ENCODE results near the gene PLIN1.

The PLIN1 gene

DNA sequence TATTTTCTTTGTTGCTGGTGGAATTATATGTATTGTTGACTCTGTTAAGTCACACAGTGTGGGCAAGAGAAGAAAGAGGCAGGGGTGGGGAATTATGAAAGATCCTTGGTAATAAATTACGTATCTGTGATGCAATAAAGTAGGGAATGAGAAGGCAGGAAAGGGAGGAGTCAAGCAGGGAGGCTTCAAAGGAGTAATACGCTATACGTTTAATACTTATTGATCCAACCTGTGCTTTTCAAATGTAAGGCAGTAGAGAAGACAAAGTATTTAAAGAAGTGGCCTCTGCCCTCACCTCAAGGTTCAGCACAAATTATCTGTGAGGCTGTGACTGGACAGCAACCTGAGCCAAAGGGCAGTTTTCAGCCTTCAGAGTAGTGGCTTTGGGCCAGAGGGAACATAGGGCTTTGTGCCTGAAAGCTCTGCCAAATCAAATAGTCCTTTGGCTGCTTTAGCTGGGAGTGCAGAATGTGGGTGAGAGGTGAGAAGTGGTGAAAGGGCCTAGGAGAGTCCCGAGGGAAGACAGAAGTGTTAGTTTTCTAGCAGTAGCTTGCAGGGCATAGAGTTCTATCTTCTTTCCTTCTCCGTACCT lies 1.2 kb upstream of the PLIN1 start:
- H3K27me3 Mint-ChIP-seq, result no peaks in the 10 kb centered on the region
- H3K27ac Mint-ChIP-seq, result no peak overlapping the region
- peaks cover 17% of the 10 kb centered on the region for H3K36me3 Mint-ChIP-seq
- H3K4me1 Mint-ChIP-seq, result no peaks in the 10 kb centered on the region
- no peak overlapping the region for H3K4me3 Mint-ChIP-seq
- ATAC-seq, result no peak
- no peaks in the 10 kb centered on the region for H3K9me3 Mint-ChIP-seq

GRCh38 chr15:89677381-89677780 lies 1.8 kb downstream of the PLIN1 start:
- H3K27me3 Mint-ChIP-seq, result peaks cover 8% of the 10 kb centered on the region
- peaks cover 6% of the 10 kb centered on the region for H3K36me3 Mint-ChIP-seq
- H3K27ac Mint-ChIP-seq, result no peak overlapping the region
- no peak for ATAC-seq
- H3K9me3 Mint-ChIP-seq, result peaks cover 3% of the 10 kb centered on the region
- no peak overlapping the region for H3K4me3 Mint-ChIP-seq
- H3K4me1 Mint-ChIP-seq, result no peaks in the 10 kb centered on the region

GRCh38 chr15:89675606-89676005 lies 3.6 kb downstream of the PLIN1 start:
- no peaks in the 10 kb centered on the region for H3K36me3 Mint-ChIP-seq
- no peak for ATAC-seq
- H3K4me1 Mint-ChIP-seq, result no peaks in the 10 kb centered on the region
- peaks cover 3% of the 10 kb centered on the region for H3K9me3 Mint-ChIP-seq
- H3K27me3 Mint-ChIP-seq, result peaks cover 8% of the 10 kb centered on the region
- no peak overlapping the region for H3K27ac Mint-ChIP-seq
- H3K4me3 Mint-ChIP-seq, result no peak overlapping the region

GRCh38 chr15:89674526-89674925 lies 4.6 kb downstream of the PLIN1 start:
- Mint-ChIP-seq H3K36me3 (no peaks in the 10 kb centered on the region), H3K27ac (no peak overlapping the region), H3K4me1 (no peaks in the 10 kb centered on the region), H3K4me3 (no peak overlapping the region), H3K27me3 (peaks cover 8% of the 10 kb centered on the region), H3K9me3 (peaks cover 3% of the 10 kb centered on the region)
- ATAC-seq, result no peak

GRCh38 chr15:89673165-89673512 lies 6.0 kb downstream of the PLIN1 start:
- Mint-ChIP-seq H3K27me3 (peaks cover 11% of the 10 kb centered on the region), H3K27ac (no peak overlapping the region), H3K9me3 (peaks cover 4% of the 10 kb centered on the region), H3K36me3 (no peaks in the 10 kb centered on the region), H3K4me1 (no peaks in the 10 kb centered on the region), H3K4me3 (no peak overlapping the region)
- ATAC-seq, result no peak

DNA sequence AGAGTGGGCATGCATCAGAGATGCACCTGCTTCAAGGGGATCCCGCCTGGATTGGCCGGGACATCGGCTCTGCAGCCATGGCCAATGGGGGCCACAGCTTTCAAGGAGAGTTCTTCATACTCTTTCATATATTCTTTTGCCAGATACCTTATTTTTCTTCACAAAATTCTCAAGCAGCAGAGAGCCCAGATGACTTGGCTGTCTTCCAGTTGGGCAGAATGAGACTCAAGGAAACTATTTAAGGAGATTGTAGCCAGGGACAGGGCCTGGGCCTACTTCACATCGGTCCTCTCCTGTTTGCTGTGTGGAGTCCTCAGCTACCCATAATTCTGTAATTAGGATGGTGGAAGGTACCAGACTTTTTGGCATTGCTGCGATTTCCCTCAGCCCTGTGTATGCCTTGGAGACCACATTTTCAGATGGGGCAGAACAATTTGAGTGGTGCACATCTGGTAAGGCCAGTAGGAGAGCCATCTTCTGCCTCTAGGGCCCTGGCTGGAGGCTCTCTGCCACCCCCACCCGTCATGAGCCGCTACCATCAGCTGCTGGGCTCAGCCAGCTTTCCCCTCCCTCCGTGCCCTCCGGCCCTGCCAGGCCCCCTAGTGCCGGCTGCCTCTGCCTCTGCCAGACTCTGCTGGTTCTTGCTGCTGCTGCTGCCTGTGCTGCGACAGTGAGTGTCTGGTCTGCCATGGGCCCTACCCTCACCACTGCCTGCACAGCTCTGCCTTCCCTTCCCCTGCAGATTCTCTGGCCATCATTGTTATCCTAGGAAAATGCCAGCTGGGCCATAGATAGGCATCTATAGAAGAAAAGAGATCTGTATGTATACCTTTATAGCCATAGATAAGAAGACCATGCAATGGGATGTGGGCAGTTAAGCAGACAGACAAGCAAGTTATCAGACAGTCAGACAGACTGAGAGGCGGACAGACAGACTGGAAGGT lies 6.7 kb downstream of the PLIN1 start:
- no peak overlapping the region for H3K4me3 Mint-ChIP-seq
- H3K36me3 Mint-ChIP-seq, result no peaks in the 10 kb centered on the region
- no peak overlapping the region for H3K27ac Mint-ChIP-seq
- peaks cover 17% of the 10 kb centered on the region for H3K27me3 Mint-ChIP-seq
- no peak for ATAC-seq
- H3K9me3 Mint-ChIP-seq, result peaks cover 6% of the 10 kb centered on the region
- H3K4me1 Mint-ChIP-seq, result no peaks in the 10 kb centered on the region

DNA sequence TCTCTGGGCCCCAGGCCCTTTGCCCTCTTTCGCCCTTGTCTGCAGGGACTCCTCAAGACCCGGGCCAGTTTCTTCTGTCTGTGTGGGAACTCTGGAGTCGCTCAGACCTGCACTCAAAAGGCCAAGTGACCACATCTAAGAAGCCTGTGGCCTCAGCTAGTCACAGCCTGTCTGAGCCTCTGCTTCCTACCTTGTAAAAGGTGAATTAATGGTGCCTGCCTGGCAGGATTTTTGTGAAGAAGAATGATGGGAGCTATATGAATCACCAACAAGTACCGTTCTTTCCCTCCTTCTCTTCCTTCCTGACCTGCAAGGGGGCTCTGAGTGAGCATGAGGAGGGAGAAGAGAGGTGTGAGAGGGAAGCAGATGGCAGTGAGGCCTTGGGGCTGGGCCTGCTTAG lies 7.5 kb downstream of the PLIN1 start:
- H3K27me3 Mint-ChIP-seq, result peaks cover 25% of the 10 kb centered on the region
- H3K27ac Mint-ChIP-seq, result no peak overlapping the region
- no peak overlapping the region for H3K4me3 Mint-ChIP-seq
- H3K36me3 Mint-ChIP-seq, result no peaks in the 10 kb centered on the region
- H3K4me1 Mint-ChIP-seq, result no peaks in the 10 kb centered on the region
- peaks cover 6% of the 10 kb centered on the region for H3K9me3 Mint-ChIP-seq
- ATAC-seq, result no peak

GRCh38 chr15:89670971-89671560 lies 8.1 kb downstream of the PLIN1 start:
- Mint-ChIP-seq H3K27me3 (peaks cover 31% of the 10 kb centered on the region), H3K36me3 (no peaks in the 10 kb centered on the region), H3K4me3 (no peak overlapping the region), H3K9me3 (peaks cover 6% of the 10 kb centered on the region), H3K4me1 (no peaks in the 10 kb centered on the region), H3K27ac (no peak overlapping the region)
- ATAC-seq, result no peak

DNA sequence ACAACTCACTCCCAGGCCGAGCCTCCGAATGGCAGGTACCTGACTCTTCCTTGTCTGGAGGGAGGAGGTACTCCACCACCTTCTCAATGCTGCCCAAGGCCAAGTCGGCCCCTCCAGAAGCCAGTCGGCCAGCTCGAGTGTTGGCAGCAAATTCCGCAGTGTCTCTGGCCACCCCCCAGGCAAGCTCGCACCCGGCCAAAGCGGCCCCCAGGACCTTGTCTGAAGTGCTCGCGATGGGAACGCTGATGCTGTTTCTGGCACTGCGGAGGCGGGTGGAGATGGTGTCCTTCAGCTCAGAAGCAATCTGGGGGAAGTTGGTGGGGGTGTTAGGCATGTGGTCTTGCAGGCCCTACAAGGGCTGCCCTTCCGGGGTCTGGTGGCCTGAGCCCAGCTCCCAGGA lies 9.2 kb downstream of the PLIN1 start:
- no peaks in the 10 kb centered on the region for H3K36me3 Mint-ChIP-seq
- H3K27me3 Mint-ChIP-seq, result peaks cover 37% of the 10 kb centered on the region
- ATAC-seq, result no peak
- no peak overlapping the region for H3K4me3 Mint-ChIP-seq
- H3K4me1 Mint-ChIP-seq, result no peaks in the 10 kb centered on the region
- peaks cover 6% of the 10 kb centered on the region for H3K9me3 Mint-ChIP-seq
- no peak overlapping the region for H3K27ac Mint-ChIP-seq

- no peak for ATAC-seq
- peaks cover 6% of the 10 kb centered on the region for H3K9me3 Mint-ChIP-seq
- no peak overlapping the region for H3K27ac Mint-ChIP-seq
- H3K4me1 Mint-ChIP-seq, result no peaks in the 10 kb centered on the region
- H3K4me3 Mint-ChIP-seq, result no peak overlapping the region
- H3K27me3 Mint-ChIP-seq, result peaks cover 42% of the 10 kb centered on the region
- H3K36me3 Mint-ChIP-seq, result no peaks in the 10 kb centered on the region
Observed at GRCh38 chr15:89669309-89669865, 9.8 kb downstream of the PLIN1 start.

GRCh38 chr15:89668171-89668570 lies 11.0 kb downstream of the PLIN1 start:
- H3K36me3 Mint-ChIP-seq, result no peaks in the 10 kb centered on the region
- no peak overlapping the region for H3K4me3 Mint-ChIP-seq
- no peak for ATAC-seq
- H3K27ac Mint-ChIP-seq, result no peak overlapping the region
- peaks cover 3% of the 10 kb centered on the region for H3K9me3 Mint-ChIP-seq
- peaks cover 40% of the 10 kb centered on the region for H3K27me3 Mint-ChIP-seq
- H3K4me1 Mint-ChIP-seq, result no peaks in the 10 kb centered on the region

DNA sequence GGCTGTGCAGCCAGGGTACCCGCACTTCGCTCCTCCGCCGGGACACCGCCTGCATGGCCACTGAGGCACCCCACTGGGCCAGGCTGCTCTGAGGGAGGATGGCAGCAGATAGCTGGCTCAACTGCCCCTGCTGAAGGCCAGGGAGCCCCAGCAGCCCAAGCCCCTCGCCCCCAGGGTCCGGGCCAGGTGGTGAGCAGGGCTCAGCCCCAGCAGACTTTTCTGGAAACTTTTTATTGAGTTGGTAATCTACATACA lies 11.5 kb downstream of the PLIN1 start:
- peaks cover 45% of the 10 kb centered on the region for H3K27me3 Mint-ChIP-seq

GRCh38 chr15:89666858-89667705 lies 12.1 kb downstream of the PLIN1 start:
- Mint-ChIP-seq H3K4me3 (no peak overlapping the region), H3K27ac (no peak overlapping the region), H3K27me3 (peaks cover 51% of the 10 kb centered on the region), H3K4me1 (no peaks in the 10 kb centered on the region), H3K9me3 (peaks cover 3% of the 10 kb centered on the region), H3K36me3 (no peaks in the 10 kb centered on the region)
- no peak for ATAC-seq

More for the DNA sequence above, 11.5 kb downstream of the PLIN1 start:
- Mint-ChIP-seq H3K9me3 (peaks cover 3% of the 10 kb centered on the region), H3K4me3 (no peak overlapping the region), H3K4me1 (no peaks in the 10 kb centered on the region), H3K27ac (no peak overlapping the region), H3K36me3 (no peaks in the 10 kb centered on the region)
- no peak for ATAC-seq

DNA sequence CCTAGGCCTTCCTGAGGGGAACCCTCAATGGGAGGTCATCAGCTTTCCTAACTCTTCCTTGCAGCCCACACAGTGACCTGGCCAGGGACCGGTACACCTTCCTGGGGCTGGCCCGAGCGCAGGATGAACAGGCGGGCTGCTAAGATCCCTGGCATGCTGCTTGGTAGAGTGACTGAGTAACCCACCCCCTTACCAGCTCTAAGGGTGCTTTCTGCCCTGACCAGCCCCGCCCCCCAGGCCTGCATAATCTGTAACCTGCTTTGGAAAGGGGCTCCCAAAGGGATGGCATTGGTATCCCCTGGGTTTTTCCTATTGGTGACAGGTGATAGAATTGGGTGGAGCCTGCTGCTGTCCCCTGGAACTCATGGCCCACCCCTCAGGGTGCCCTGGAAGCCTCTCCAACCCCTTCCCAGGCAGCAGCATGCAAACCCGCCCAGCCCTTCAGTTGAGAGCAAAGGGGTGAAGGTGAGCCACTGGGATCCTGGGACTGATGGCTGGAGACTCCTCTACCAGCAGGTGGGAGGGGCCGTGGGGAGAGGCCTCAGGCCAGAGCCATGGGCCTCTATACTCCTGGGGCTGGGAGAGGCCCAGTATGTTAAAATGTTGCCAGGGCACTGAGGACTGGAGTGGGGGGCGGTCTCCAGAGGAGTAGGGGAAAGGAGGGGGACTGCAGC lies 12.8 kb downstream of the PLIN1 start:
- Mint-ChIP-seq H3K9me3 (peaks cover 3% of the 10 kb centered on the region), H3K27ac (no peak overlapping the region), H3K4me1 (no peaks in the 10 kb centered on the region), H3K4me3 (peak overlapping the region; percentile 45), H3K27me3 (peaks cover 54% of the 10 kb centered on the region), H3K36me3 (no peaks in the 10 kb centered on the region)
- ATAC-seq, result no peak
